Osteocyte (in vitro differentiated cells): ENCODE measurements around the gene NATD1. TPM values are rescaled to one million over a fixed set of nuclear protein-coding genes. Genes with fewer than 3 reads are reported as not detected.
"Not testable (repeated sequence)": the region's sequence is repeated elsewhere in the genome, so short reads cannot be mapped to it uniquely, and the experiment has no call there.

Experiments
- DNase-seq: peaks from one replicate; pipeline ENCODE4 v3.0.0; 2021; ENCODE audit warnings: mixed read lengths; ENCODE audit not compliant: unreplicated experiment; ENCODE audit errors: extremely low spot score
- H3K27ac Mint-ChIP-seq: one replicate; pipeline ENCODE4 v1.8.0; 2021; ENCODE audit warnings: mild to moderate bottlenecking, mixed read lengths; ENCODE audit not compliant: unreplicated experiment
- H3K27me3 Mint-ChIP-seq: one replicate; pipeline ENCODE4 v1.8.0; 2021; ENCODE audit warnings: mixed read lengths; ENCODE audit not compliant: unreplicated experiment
- H3K36me3 Mint-ChIP-seq: one replicate; pipeline ENCODE4 v1.8.0; 2021; ENCODE audit warnings: mixed read lengths; ENCODE audit not compliant: unreplicated experiment
- H3K4me1 Mint-ChIP-seq: one replicate; pipeline ENCODE4 v1.8.0; 2021; ENCODE audit warnings: mixed read lengths; ENCODE audit not compliant: unreplicated experiment
- H3K4me3 Mint-ChIP-seq: one replicate; pipeline ENCODE4 v1.8.0; 2021; ENCODE audit warnings: mild to moderate bottlenecking, moderate library complexity, mixed read lengths; ENCODE audit not compliant: unreplicated experiment
- H3K9me3 Mint-ChIP-seq: one replicate; pipeline ENCODE4 v1.8.0; 2021; ENCODE audit warnings: mixed read lengths; ENCODE audit not compliant: unreplicated experiment
- CTCF ChIP-seq: fragments of 200-600 bp; sonication (generic); IDR thresholded peaks from 2 replicates; pipeline ENCODE4 v1.5.0; 2021; ENCODE audit warnings: antibody characterized with exemption, mild to moderate bottlenecking, moderate library complexity
- total RNA-seq: library from RNA; stranded (reverse); gene quantifications from 2 replicates; pipeline ENCODE4 v1.2.1, GENCODE V29; 2021

The NATD1 gene
- total RNA-seq, 1 donor from 2014 or later = 18.5 TPM

DNA sequence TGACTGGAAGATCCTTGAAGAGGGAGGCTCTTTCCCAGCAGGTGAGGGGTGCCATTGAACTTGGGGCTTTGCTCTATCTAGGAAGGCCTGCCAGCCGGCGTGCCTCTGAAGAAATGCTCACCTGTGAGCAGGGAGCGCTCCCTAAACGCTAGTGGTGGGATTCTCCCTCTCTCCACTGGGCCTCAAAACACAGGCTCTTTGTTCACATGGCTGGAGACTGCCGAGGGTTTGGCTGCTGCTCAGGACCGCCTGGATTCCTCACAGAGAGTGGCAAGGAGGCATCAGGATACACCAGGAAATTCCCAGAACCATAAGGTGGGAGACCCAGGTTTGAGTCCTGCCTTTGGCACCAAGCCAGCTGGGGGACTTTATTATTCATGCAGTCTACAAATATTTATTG is 21.7 kb downstream of the NATD1 start:
- no peak for TF ChIP-seq CTCF
- Mint-ChIP-seq H3K4me3 (no peak overlapping the region), H3K27me3 (no peaks in the 10 kb centered on the region), H3K27ac (no peak overlapping the region), H3K4me1 (no peaks in the 10 kb centered on the region), H3K9me3 (peaks cover 6% of the 10 kb centered on the region), H3K36me3 (peaks cover 2% of the 10 kb centered on the region)
- no peak for DNase-seq

- TF ChIP-seq CTCF = no peak
- Mint-ChIP-seq H3K9me3 (peaks cover 6% of the 10 kb centered on the region), H3K36me3 (peaks cover 2% of the 10 kb centered on the region), H3K27me3 (no peaks in the 10 kb centered on the region), H3K4me3 (no peak overlapping the region), H3K27ac (no peak overlapping the region), H3K4me1 (no peaks in the 10 kb centered on the region)
- no peak for DNase-seq
Measured at GRCh38 chr17:21228845-21229244, 24.4 kb downstream of the NATD1 start.

DNA sequence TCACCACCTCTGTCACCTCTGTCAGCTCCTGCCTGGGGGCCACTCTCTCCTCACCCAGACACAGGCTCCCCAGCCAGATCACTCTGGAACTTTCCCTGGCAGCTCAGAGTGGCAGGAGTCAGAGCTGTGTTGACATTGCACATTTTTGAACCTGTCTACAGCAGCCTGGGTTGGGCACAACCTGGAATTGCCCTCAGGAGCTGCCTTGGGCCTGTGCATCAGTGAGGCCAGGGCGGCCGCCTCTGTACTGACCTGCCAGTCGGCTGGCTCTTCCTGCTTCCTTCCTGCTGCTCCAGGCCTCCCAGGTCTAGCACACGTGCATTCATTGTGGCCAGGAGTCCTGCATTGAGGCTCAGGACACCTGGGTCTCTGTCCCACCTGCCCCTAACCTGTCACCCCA is 25.1 kb downstream of the NATD1 start:
- H3K27ac Mint-ChIP-seq = no peak overlapping the region
- no peaks in the 10 kb centered on the region for H3K36me3 Mint-ChIP-seq
- no peaks in the 10 kb centered on the region for H3K27me3 Mint-ChIP-seq
- H3K4me3 Mint-ChIP-seq = no peak overlapping the region
- DNase-seq = no peak
- no peak for TF ChIP-seq CTCF
- H3K4me1 Mint-ChIP-seq = no peaks in the 10 kb centered on the region
- H3K9me3 Mint-ChIP-seq = peaks cover 6% of the 10 kb centered on the region

- not testable (repeated sequence) for H3K27ac Mint-ChIP-seq, DNase-seq, H3K4me1 Mint-ChIP-seq, H3K27me3 Mint-ChIP-seq, H3K9me3 Mint-ChIP-seq, H3K4me3 Mint-ChIP-seq, H3K36me3 Mint-ChIP-seq
Measured at GRCh38 chr17:21227277-21227676, 25.9 kb downstream of the NATD1 start.

- H3K36me3 Mint-ChIP-seq = peaks cover 6% of the 10 kb centered on the region
- no peak overlapping the region for H3K4me3 Mint-ChIP-seq
- no peaks in the 10 kb centered on the region for H3K9me3 Mint-ChIP-seq
- DNase-seq = no peak
- TF ChIP-seq CTCF = no peak
- no peak overlapping the region for H3K27ac Mint-ChIP-seq
- no peaks in the 10 kb centered on the region for H3K4me1 Mint-ChIP-seq
- H3K27me3 Mint-ChIP-seq = no peaks in the 10 kb centered on the region
Measured at GRCh38 chr17:21223086-21223485, 30.1 kb downstream of the NATD1 start.

DNA sequence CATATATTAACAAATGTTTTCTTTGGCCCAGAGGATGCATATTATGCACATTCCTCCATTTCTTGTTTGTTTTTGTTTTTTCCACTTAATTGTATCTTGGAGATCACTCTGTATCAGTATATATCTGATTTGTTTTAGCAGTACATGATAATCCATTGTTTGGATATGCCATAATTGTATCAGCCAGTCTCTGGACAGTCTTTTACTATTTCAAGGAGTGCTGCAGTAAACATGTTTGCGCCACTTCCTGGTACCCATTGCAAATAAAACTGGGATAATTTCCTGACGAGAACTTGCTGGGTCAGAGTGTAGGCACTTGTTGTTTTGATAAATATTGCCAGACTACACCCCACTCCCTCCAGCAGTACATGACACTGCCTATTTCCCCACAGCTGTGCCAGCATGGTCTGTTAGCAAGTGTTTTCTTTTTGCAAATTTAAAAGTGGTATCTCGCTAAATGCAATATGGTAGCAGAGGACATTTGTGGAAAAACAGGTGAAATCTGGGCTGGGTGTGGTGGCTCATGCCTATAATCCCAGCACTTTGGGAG is 34.3 kb downstream of the NATD1 start:
- H3K27ac Mint-ChIP-seq = no peak overlapping the region
- H3K36me3 Mint-ChIP-seq = peaks cover 6% of the 10 kb centered on the region
- DNase-seq = no peak
- no peak for TF ChIP-seq CTCF
- H3K4me3 Mint-ChIP-seq = no peak overlapping the region
- H3K27me3 Mint-ChIP-seq = no peaks in the 10 kb centered on the region
- H3K9me3 Mint-ChIP-seq = no peaks in the 10 kb centered on the region
- peaks cover 14% of the 10 kb centered on the region for H3K4me1 Mint-ChIP-seq
